ENCODE data around the gene RNU1-2. TPM values are rescaled to one million over a fixed set of nuclear protein-coding genes. Genes with fewer than 3 reads are reported as not detected.
A peak's percentile ranks its signal among the peaks of the same experiment; 100 is the strongest.
"Not testable (repeated sequence)": the region's sequence is repeated elsewhere in the genome, so short reads cannot be mapped to it uniquely, and the experiment has no call there.

RNU1-2 gene
- total and polyA plus RNA-seq, 2 donors from 2014 or later = 26.8 to 8,605 TPM

- peak in 1 of 5 donors; percentile 39 for DNase-seq
- H3K4me3 ChIP-seq (ENCODE audit: low read length in 3 of 3); H3K27ac ChIP-seq (ENCODE audit: low read depth in 2 of 2, low read length in 2 of 2); H3K9me3 ChIP-seq (ENCODE audit: control insufficient read depth in 2 of 3, insufficient read depth in 1 of 3, low read length in 3 of 3); H3K36me3 ChIP-seq (ENCODE audit: control insufficient read depth in 2 of 3, insufficient read depth in 3 of 3, low read length in 3 of 3); FAIRE-seq; H3K9ac ChIP-seq (ENCODE audit: low read length in 3 of 3); intact Hi-C loops (cut with DNase I); H3K27me3 ChIP-seq (ENCODE audit: control insufficient read depth, insufficient read depth, low read length): not testable (repeated sequence)
- peaks cover 0 to 11% (median 2%) of the 10 kb centered on the region in 3 donors for H3K4me1 ChIP-seq (ENCODE audit: control insufficient read depth in 2 of 3, insufficient read depth in 2 of 3, low read depth in 1 of 3, low read length in 3 of 3)
Observed at GRCh38 chr1:16881742-16882141, 14.0 kb upstream of the RNU1-2 start.

- H3K27me3 ChIP-seq (ENCODE audit: control insufficient read depth, insufficient read depth, low read length) = no peaks in the 10 kb centered on the region
- no peaks in the 10 kb centered on the region for H3K36me3 ChIP-seq (ENCODE audit: control insufficient read depth in 2 of 3, insufficient read depth in 3 of 3, low read length in 3 of 3)
- FAIRE-seq = no peak
- H3K27ac ChIP-seq (ENCODE audit: low read depth in 2 of 2, low read length in 2 of 2) = no peak overlapping the region
- TF ChIP-seq CTCF (IDR thresholded peaks at IDR 0.05; ENCODE audit: borderline replicate concordance, extremely low read depth, insufficient read depth) = no peak
- DNase-seq = peak in 2 of 5 donors; percentile 56 to 76
- H3K9ac ChIP-seq (ENCODE audit: low read length in 3 of 3) = no peak overlapping the region
- no peaks in the 10 kb centered on the region for H3K9me3 ChIP-seq (ENCODE audit: control insufficient read depth in 2 of 3, insufficient read depth in 1 of 3, low read length in 3 of 3)
- intact Hi-C loops (cut with DNase I) = no loop called here
- no peak overlapping the region for H3K4me3 ChIP-seq (ENCODE audit: low read length in 3 of 3)
- H3K4me1 ChIP-seq (ENCODE audit: control insufficient read depth in 2 of 3, insufficient read depth in 2 of 3, low read depth in 1 of 3, low read length in 3 of 3) = peaks cover 0 to 11% (median 2%) of the 10 kb centered on the region in 3 donors
Observed at GRCh38 chr1:16882986-16883385, 12.8 kb upstream of the RNU1-2 start.

- DNase-seq; H3K9ac ChIP-seq (ENCODE audit: low read length in 3 of 3); intact Hi-C loops (cut with DNase I); H3K9me3 ChIP-seq (ENCODE audit: control insufficient read depth in 2 of 3, insufficient read depth in 1 of 3, low read length in 3 of 3); H3K36me3 ChIP-seq (ENCODE audit: control insufficient read depth in 2 of 3, insufficient read depth in 3 of 3, low read length in 3 of 3); H3K27ac ChIP-seq (ENCODE audit: low read depth in 2 of 2, low read length in 2 of 2); H3K27me3 ChIP-seq (ENCODE audit: control insufficient read depth, insufficient read depth, low read length); FAIRE-seq; H3K4me3 ChIP-seq (ENCODE audit: low read length in 3 of 3): not testable (repeated sequence)
- peaks cover 0 to 11% (median 4%) of the 10 kb centered on the region in 3 donors for H3K4me1 ChIP-seq (ENCODE audit: control insufficient read depth in 2 of 3, insufficient read depth in 2 of 3, low read depth in 1 of 3, low read length in 3 of 3)
Observed at GRCh38 chr1:16884487-16884886, 11.3 kb upstream of the RNU1-2 start.

GRCh38 chr1:16886860-16887605 is 8.7 kb upstream of the RNU1-2 start:
- Histone ChIP-seq H3K4me3 (ENCODE audit: low read length in 3 of 3) (no peak overlapping the region), H3K27ac (ENCODE audit: low read depth in 2 of 2, low read length in 2 of 2) (no peak overlapping the region), H3K9me3 (ENCODE audit: control insufficient read depth in 2 of 3, insufficient read depth in 1 of 3, low read length in 3 of 3) (no peaks in the 10 kb centered on the region), H3K4me1 (ENCODE audit: control insufficient read depth in 2 of 3, insufficient read depth in 2 of 3, low read depth in 1 of 3, low read length in 3 of 3) (peaks cover 0 to 11% (median 7%) of the 10 kb centered on the region in 3 donors), H3K36me3 (ENCODE audit: control insufficient read depth in 2 of 3, insufficient read depth in 3 of 3, low read length in 3 of 3) (no peaks in the 10 kb centered on the region), H3K9ac (ENCODE audit: low read length in 3 of 3) (no peak overlapping the region), H3K27me3 (ENCODE audit: control insufficient read depth, insufficient read depth, low read length) (no peaks in the 10 kb centered on the region)
- FAIRE-seq (no peak), DNase-seq (peak in 1 of 5 donors; percentile 61)
- TF ChIP-seq CTCF (IDR thresholded peaks at IDR 0.05; ENCODE audit: borderline replicate concordance, extremely low read depth, insufficient read depth) = no peak
- intact Hi-C loops (cut with DNase I) = no loop called here
